Glutamatergic neuron (in vitro differentiated cells): ENCODE data around the gene DRD4. TPM values are rescaled to one million over a fixed set of nuclear protein-coding genes. Genes with fewer than 3 reads are reported as not detected.
"Not testable (repeated sequence)": the region's sequence is repeated elsewhere in the genome, so short reads cannot be mapped to it uniquely, and the experiment has no call there.

Experiments used
- DNase-seq: peaks from one replicate; pipeline ENCODE4 v3.0.0; 2022
- H3K27ac Mint-ChIP-seq: one replicate; pipeline ENCODE4 v1.8.0; 2020; ENCODE audit warnings: mild to moderate bottlenecking, mixed read lengths, inconsistent platforms; ENCODE audit not compliant: unreplicated experiment
- H3K27me3 Mint-ChIP-seq: one replicate; pipeline ENCODE4 v1.8.0; 2020; ENCODE audit warnings: mild to moderate bottlenecking, moderate library complexity, mixed read lengths, inconsistent platforms; ENCODE audit not compliant: unreplicated experiment
- H3K36me3 Mint-ChIP-seq: one replicate; pipeline ENCODE4 v1.8.0; 2020; ENCODE audit warnings: mild to moderate bottlenecking, mixed read lengths, inconsistent platforms; ENCODE audit not compliant: unreplicated experiment
- H3K4me1 Mint-ChIP-seq: one replicate; pipeline ENCODE4 v1.8.0; 2020; ENCODE audit warnings: mild to moderate bottlenecking, low read depth, mixed read lengths, inconsistent platforms; ENCODE audit not compliant: unreplicated experiment
- H3K4me3 Mint-ChIP-seq: one replicate; pipeline ENCODE4 v1.8.0; 2020; ENCODE audit warnings: mild to moderate bottlenecking, mixed read lengths, inconsistent platforms; ENCODE audit not compliant: unreplicated experiment
- H3K9me3 Mint-ChIP-seq: one replicate; pipeline ENCODE4 v1.8.0; 2020; ENCODE audit warnings: mild to moderate bottlenecking, moderate library complexity, mixed read lengths, inconsistent platforms; ENCODE audit not compliant: unreplicated experiment
- CTCF ChIP-seq: fragments of 200-600 bp; sonication (generic); IDR thresholded peaks from one replicate; pipeline ENCODE4 v1.5.0; 2021; ENCODE audit not compliant: partially characterized antibody, unreplicated experiment
- total RNA-seq: library from RNA; stranded (reverse); fragmentation: NEBNext Ultra II Directional; extraction: Animal tissue kit (Norgen Biotek cat#: 25700); gene quantifications from one replicate; pipeline ENCODE4 v1.2.1, GENCODE V29; 2021; ENCODE audit not compliant: unreplicated experiment

DRD4 gene
- total RNA-seq, 1 donor from 2014 or later: 2.9 TPM

GRCh38 chr11:686451-687243 lies 49.6 kb downstream of the DRD4 start:
- peaks cover 2% of the 10 kb centered on the region for H3K9me3 Mint-ChIP-seq
- H3K4me1 Mint-ChIP-seq: peaks cover 4% of the 10 kb centered on the region
- TF ChIP-seq CTCF: no peak
- H3K27ac Mint-ChIP-seq: no peak overlapping the region
- H3K27me3 Mint-ChIP-seq: peaks cover 3% of the 10 kb centered on the region
- no peak for DNase-seq
- H3K36me3 Mint-ChIP-seq: peaks cover 10% of the 10 kb centered on the region
- no peak overlapping the region for H3K4me3 Mint-ChIP-seq

DNA sequence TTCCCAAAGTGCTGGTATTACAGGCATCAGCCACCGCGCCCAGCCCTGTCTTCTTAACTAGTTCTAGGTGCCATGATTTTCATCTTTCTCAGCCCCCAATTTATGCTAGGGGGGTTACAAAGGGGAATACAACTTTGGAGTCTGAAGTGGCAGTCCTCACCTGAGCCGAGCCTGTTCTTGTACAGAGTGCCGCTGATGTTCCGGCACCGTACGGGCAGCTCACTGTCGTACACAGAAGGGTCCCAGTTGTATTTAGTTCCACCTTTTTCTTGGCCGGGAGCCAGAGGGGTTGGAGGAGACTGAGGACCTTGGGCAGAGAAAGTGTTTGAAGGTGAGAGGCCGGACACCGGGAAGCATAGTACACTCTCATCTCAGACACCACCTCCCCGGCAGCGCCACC lies 50.7 kb downstream of the DRD4 start:
- no peak overlapping the region for H3K4me3 Mint-ChIP-seq
- H3K36me3 Mint-ChIP-seq: peaks cover 8% of the 10 kb centered on the region
- no peak overlapping the region for H3K27ac Mint-ChIP-seq
- H3K27me3 Mint-ChIP-seq: peaks cover 3% of the 10 kb centered on the region
- peaks cover 8% of the 10 kb centered on the region for H3K4me1 Mint-ChIP-seq
- peaks cover 5% of the 10 kb centered on the region for H3K9me3 Mint-ChIP-seq
- no peak for TF ChIP-seq CTCF
- DNase-seq: no peak

- no peak for TF ChIP-seq CTCF
- no peak overlapping the region for H3K27ac Mint-ChIP-seq
- peaks cover 8% of the 10 kb centered on the region for H3K36me3 Mint-ChIP-seq
- H3K27me3 Mint-ChIP-seq: peaks cover 6% of the 10 kb centered on the region
- no peak overlapping the region for H3K4me3 Mint-ChIP-seq
- H3K4me1 Mint-ChIP-seq: peaks cover 16% of the 10 kb centered on the region
- DNase-seq: no peak
- peaks cover 11% of the 10 kb centered on the region for H3K9me3 Mint-ChIP-seq
Measured at GRCh38 chr11:688681-689080, 51.6 kb downstream of the DRD4 start.

- Mint-ChIP-seq H3K27ac (no peak overlapping the region), H3K4me3 (no peak overlapping the region), H3K4me1 (peaks cover 16% of the 10 kb centered on the region), H3K27me3 (peaks cover 6% of the 10 kb centered on the region), H3K9me3 (peaks cover 11% of the 10 kb centered on the region), H3K36me3 (peaks cover 8% of the 10 kb centered on the region)
- TF ChIP-seq CTCF: no peak
- no peak for DNase-seq
Measured at GRCh38 chr11:689625-690024, 52.6 kb downstream of the DRD4 start.

DNA sequence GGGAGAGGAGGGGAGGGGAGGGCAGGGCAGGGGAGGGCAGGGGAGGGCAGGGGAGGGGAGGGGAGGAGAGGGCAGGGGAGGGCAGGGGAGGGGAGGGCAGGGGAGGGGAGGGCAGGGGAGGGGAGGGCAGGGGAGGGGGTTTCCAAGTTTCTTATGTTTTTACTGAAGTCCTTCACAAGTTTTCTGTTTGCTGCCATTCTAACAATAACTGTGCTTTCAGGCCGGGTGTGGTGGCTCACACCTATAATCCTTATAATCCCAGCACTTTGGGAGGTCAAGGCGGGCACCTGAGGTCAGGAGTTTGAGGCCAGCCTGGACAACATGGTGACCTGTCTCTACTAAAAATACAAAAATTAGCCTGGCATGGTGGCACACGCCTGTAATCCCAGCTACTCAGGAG lies 53.2 kb downstream of the DRD4 start:
- DNase-seq, H3K27ac Mint-ChIP-seq, H3K36me3 Mint-ChIP-seq, H3K27me3 Mint-ChIP-seq, H3K4me3 Mint-ChIP-seq: not testable (repeated sequence)
- Mint-ChIP-seq H3K4me1 (peaks cover 16% of the 10 kb centered on the region), H3K9me3 (peaks cover 11% of the 10 kb centered on the region)

Other genes with a start within 250 kb of the DRD4 start
- not detected for gene PKP3, start 243.1 kb upstream of the DRD4 start, total RNA-seq
- 26.5 TPM for gene SIGIRR, start 222.3 kb upstream of the DRD4 start, total RNA-seq
- 1.8 TPM for gene ANO9, start 195.3 kb upstream of the DRD4 start, total RNA-seq
- gene PTDSS2, start 187.0 kb upstream of the DRD4 start, total RNA-seq: 123 TPM
- 85.9 TPM for gene RNH1, start 130.0 kb upstream of the DRD4 start, total RNA-seq
- 140 TPM for gene HRAS, start 101.7 kb upstream of the DRD4 start, total RNA-seq
- 2.6 TPM for gene LRRC56, start 99.7 kb upstream of the DRD4 start, total RNA-seq
- gene LMNTD2, start 76.5 kb upstream of the DRD4 start, total RNA-seq: 2.3 TPM
- 9.4 TPM for gene RASSF7, start 76.3 kb upstream of the DRD4 start, total RNA-seq
- 41.6 TPM for gene PHRF1, start 60.8 kb upstream of the DRD4 start, total RNA-seq
- 17.7 TPM for gene IRF7, start 21.3 kb upstream of the DRD4 start, total RNA-seq
- not detected for gene CDHR5, start 12.3 kb upstream of the DRD4 start, total RNA-seq
- not detected for gene SCT, start 10.1 kb upstream of the DRD4 start, total RNA-seq
- 51.5 TPM for gene DEAF1, start 58.0 kb downstream of the DRD4 start, total RNA-seq
- 29.7 TPM for gene TMEM80, start 58.5 kb downstream of the DRD4 start, total RNA-seq
- gene EPS8L2, start 69.0 kb downstream of the DRD4 start, total RNA-seq: 12.7 TPM
- gene TALDO1, start 110.2 kb downstream of the DRD4 start, total RNA-seq: 182 TPM
- 67.5 TPM for gene GATD1, start 140.2 kb downstream of the DRD4 start, total RNA-seq
- 58.7 TPM for gene CEND1, start 152.8 kb downstream of the DRD4 start, total RNA-seq
- gene SLC25A22, start 161.0 kb downstream of the DRD4 start, total RNA-seq: 93.9 TPM
- 37.0 TPM for gene PIDD1, start 168.0 kb downstream of the DRD4 start, total RNA-seq
- 997 TPM for gene RPLP2, start 172.7 kb downstream of the DRD4 start, total RNA-seq
- gene PNPLA2, start 181.6 kb downstream of the DRD4 start, total RNA-seq: 32.3 TPM
- 19.7 TPM for gene CRACR2B, start 190.7 kb downstream of the DRD4 start, total RNA-seq
- gene CD151, start 195.7 kb downstream of the DRD4 start, total RNA-seq: 346 TPM
- 106 TPM for gene POLR2L, start 205.3 kb downstream of the DRD4 start, total RNA-seq
- 82.5 TPM for gene TSPAN4, start 205.6 kb downstream of the DRD4 start, total RNA-seq